B cell (primary cell): ENCODE measurements around the gene SLCO3A1. TPM values are rescaled to one million over a fixed set of nuclear protein-coding genes. Genes with fewer than 3 reads are reported as not detected.

Source experiments
- ATAC-seq: fragments of 200-7000 bp; cut with Tn5 transposase; one replicate; pipeline ENCODE4 v1.10.0; 2021; ENCODE audit warnings: low read depth, mild to moderate bottlenecking, moderate number of reproducible peaks, moderate library complexity
- CTCF ChIA-PET: fragments of 350-600 bp; sonication (Branson Sonifier 250); formaldehyde crosslinking; loops from one replicate; lab custom pipeline; 2021; ENCODE audit warnings: antibody characterized with exemption, inconsistent platforms; lab: Charles Lee
- POLR2A ChIA-PET: fragments of 350-600 bp; sonication (Branson Sonifier 250); formaldehyde crosslinking; loops from one replicate; lab custom pipeline; 2021; ENCODE audit warnings: antibody characterized with exemption; lab: Charles Lee
- DNase-seq: peaks from one replicate; pipeline ENCODE4 v3.0.0; 2013
- H2AFZ ChIP-seq: 2 replicates; pipeline ENCODE4 v1.6.1; 2012; ENCODE audit warnings: mild to moderate bottlenecking, low read depth, low read length; ENCODE audit not compliant: insufficient read depth, poor library complexity, severe bottlenecking
- H3K27ac ChIP-seq, 2 donors: 1 replicate in 1 of 2; 2 replicates in 1 of 2; pipeline ENCODE4 v1.5.1; 2012 to 2013; ENCODE audit warnings: low read length in 2 of 2, mild to moderate bottlenecking in 2 of 2, moderate library complexity in 1 of 2
- H3K27me3 ChIP-seq, 4 experiments: fragments of 200-600 bp in 1 of 4; sonication (generic) in 1 of 4; replicated peaks in 1 of 4; 1 replicate in 2 of 4; 2 replicates in 2 of 4; pipeline versions ENCODE4 v1.6.1 to v1.7.0; 2013 to 2016; ENCODE audit warnings: low read length in 3 of 4, mild to moderate bottlenecking in 2 of 4, mixed read lengths in 1 of 4, moderate library complexity in 1 of 4; ENCODE audit not compliant: insufficient read depth in 4 of 4, control insufficient read depth in 3 of 4; ENCODE audit errors: control extremely low read depth in 1 of 4
- H3K36me3 ChIP-seq, 2 experiments: replicated peaks in 1 of 2; 1 replicate in 1 of 2; 2 replicates in 1 of 2; pipeline versions ENCODE4 v1.6.1 to v1.7.1; 2013; ENCODE audit warnings: low read length in 1 of 2; ENCODE audit not compliant: insufficient read depth in 2 of 2, control insufficient read depth in 1 of 2; ENCODE audit errors: control extremely low read depth in 1 of 2, extremely low read depth in 1 of 2
- H3K4me1 ChIP-seq, 2 donors: fragments of 200-600 bp in 1 of 2; sonication (generic) in 1 of 2; 1 replicate in 1 of 2; 2 replicates in 1 of 2; pipeline versions ENCODE4 v1.5.1 to v1.6.1; 2013 to 2017; ENCODE audit warnings: low read length in 2 of 2; ENCODE audit not compliant: control insufficient read depth in 2 of 2, insufficient read depth in 2 of 2
- H3K4me2 ChIP-seq: replicated peaks from 2 replicates; pipeline ENCODE3; 2012; ENCODE audit warnings: mild to moderate bottlenecking, low read depth, low read length; ENCODE audit not compliant: poor library complexity, severe bottlenecking
- H3K4me3 ChIP-seq, 5 experiments: fragments of 200-600 bp in 1 of 5; sonication (generic) in 1 of 5; 1 replicate in 3 of 5; 2 replicates in 2 of 5; pipeline versions ENCODE4 v1.5.1 to v1.7.0; 2011 to 2016; ENCODE audit warnings: low read length in 4 of 5, mild to moderate bottlenecking in 4 of 5, low read depth in 2 of 5, control low read depth in 1 of 5, moderate library complexity in 1 of 5; ENCODE audit not compliant: insufficient read depth in 1 of 5; ENCODE audit errors: control extremely low read depth in 1 of 5, extremely low read depth in 1 of 5
- H3K79me2 ChIP-seq: fragments of 200-600 bp; sonication (generic); one replicate; pipeline ENCODE4 v1.6.0; 2016; ENCODE audit warnings: low read length; ENCODE audit not compliant: control insufficient read depth, insufficient read depth
- H3K9ac ChIP-seq: fragments of 200-600 bp; sonication (generic); 2 replicates; pipeline ENCODE4 v1.6.1; 2017; ENCODE audit warnings: mild to moderate bottlenecking, low read length, moderate library complexity
- H3K9me3 ChIP-seq, 3 donors: one replicate each; pipeline versions ENCODE4 v1.6.1 to v1.7.1; 2013; ENCODE audit warnings: low read length in 2 of 3; ENCODE audit not compliant: control insufficient read depth in 2 of 3, insufficient read depth in 1 of 3; ENCODE audit errors: control extremely low read depth in 1 of 3
- H4K20me1 ChIP-seq: 2 replicates; pipeline ENCODE4 v1.6.0; 2012; ENCODE audit warnings: mild to moderate bottlenecking, low read length; ENCODE audit not compliant: insufficient read depth, control insufficient read depth, poor library complexity, severe bottlenecking
- H3K27ac Mint-ChIP-seq: one replicate; pipeline ENCODE4 v1.8.0; 2021; ENCODE audit warnings: mixed read lengths
- H3K27me3 Mint-ChIP-seq: one replicate; pipeline ENCODE4 v1.8.0; 2021; ENCODE audit warnings: mixed read lengths
- H3K4me1 Mint-ChIP-seq: one replicate; pipeline ENCODE4 v1.8.0; 2021; ENCODE audit warnings: mixed read lengths
- H3K4me3 Mint-ChIP-seq: one replicate; pipeline ENCODE4 v1.8.0; 2021; ENCODE audit warnings: mixed read lengths
- H3K9me3 Mint-ChIP-seq: one replicate; pipeline ENCODE4 v1.8.0; 2022; ENCODE audit warnings: mixed read lengths; ENCODE audit not compliant: insufficient read depth
- EZH2 ChIP-seq: IDR thresholded peaks from 2 replicates; pipeline ENCODE4 v1.6.1; 2012; ENCODE audit warnings: borderline replicate concordance, low read depth, mild to moderate bottlenecking, moderate library complexity, low read length; ENCODE audit not compliant: insufficient read depth, poor library complexity, severe bottlenecking
- WGBS: methylation state at CpG from one replicate; pipeline ENCODE4 v1.1.5; 2013; ENCODE audit warnings: missing lambda C conversion rate; ENCODE audit not compliant: insufficient coverage; 5-methylcytosine and 5-hydroxymethylcytosine counted together
- intact Hi-C: fragments of 100-400 bp; cut with micrococcal nuclease; formaldehyde crosslinking; loops from one replicate; pipeline ENCODE4 v1.10.0; 2022
- polyA plus RNA-seq: library from polyadenylated mRNA; depleted of rRNA; stranded (reverse); fragments of >200 nt; gene quantifications from 2 replicates; pipeline ENCODE4 v1.2.3, GENCODE V29; 2012
- total RNA-seq, 2 donors: library from RNA; stranded (reverse); fragments of 120-200 nt in 1 of 2; gene quantifications; 1 replicate in 1 of 2; 2 replicates in 1 of 2; pipeline versions ENCODE4 v1.2.3 to v1.2.4, GENCODE V29; 2013 to 2022
- TF ChIP-seq, protein P1 (sequence below): fragments of 200-600 bp; IDR thresholded peaks from one replicate; pipeline ENCODE4 v1.8.0; 2022; ENCODE audit warnings: antibody characterized with exemption, mild to moderate bottlenecking

SLCO3A1 gene
- total and polyA plus RNA-seq, 2 donors (not counting 1 experiment from before 2014, with no cell fraction given): 0.99 to 2.3 TPM

DNA sequence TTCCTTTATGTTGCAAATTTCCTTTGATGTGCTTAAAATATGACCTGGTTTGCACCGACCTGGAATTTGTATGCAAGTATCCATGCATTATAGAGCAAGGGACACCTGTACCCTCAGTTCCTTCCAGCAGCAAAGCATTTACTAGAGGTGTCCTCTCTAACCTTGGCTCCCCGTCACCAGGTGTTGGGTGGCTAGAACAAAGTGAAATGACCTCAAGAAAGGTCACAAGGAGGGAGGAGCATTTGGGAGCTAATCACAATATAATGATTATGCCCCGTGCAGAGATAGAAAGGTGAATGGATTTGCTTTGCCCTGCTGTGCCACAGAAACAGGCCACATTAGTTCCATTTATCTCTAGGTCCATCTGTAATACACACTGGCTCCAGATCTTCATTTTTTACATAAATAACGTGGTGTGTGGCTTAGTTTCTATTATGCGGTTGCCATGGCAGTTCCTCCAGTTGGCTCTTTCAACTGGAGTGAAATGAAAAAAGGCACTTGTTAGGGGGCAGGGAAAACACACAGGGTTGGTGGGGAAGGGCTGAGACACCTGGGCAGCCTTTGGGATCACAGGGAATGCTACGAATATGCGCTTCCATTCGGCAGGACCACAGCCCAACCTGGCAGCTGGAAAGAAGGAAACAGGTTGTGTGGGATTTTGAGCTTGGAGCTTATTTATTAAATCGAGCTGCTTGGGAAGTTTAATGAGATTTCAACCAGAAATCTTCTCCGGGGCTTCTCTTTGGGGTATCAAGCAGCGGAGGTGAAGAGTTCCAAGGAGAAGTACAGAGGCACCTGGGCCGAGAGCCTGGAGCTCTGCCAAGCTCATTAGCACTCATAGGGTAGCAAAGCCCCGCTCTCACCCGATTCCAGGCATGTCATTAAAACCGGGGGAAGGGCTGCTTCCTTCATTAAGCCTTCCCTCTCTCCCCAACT, 306.7 kb downstream of the SLCO3A1 start:
- Histone ChIP-seq H3K27me3 (no peaks in the 10 kb centered on the region), H3K79me2 (no peaks in the 10 kb centered on the region), H3K9ac (no peak overlapping the region), H3K4me3 (no peak overlapping the region), H3K4me1 (peaks cover 3 to 4% of the 10 kb centered on the region in 2 donors), H3K36me3 (no peaks in the 10 kb centered on the region), H2AFZ (no peak overlapping the region), H3K27ac (no peak overlapping the region), H4K20me1 (no peaks in the 10 kb centered on the region), H3K4me2 (no peak overlapping the region), H3K9me3 (no peaks in the 10 kb centered on the region)
- Mint-ChIP-seq H3K4me1 (peaks cover 10% of the 10 kb centered on the region), H3K27me3 (no peaks in the 10 kb centered on the region), H3K9me3 (no peaks in the 10 kb centered on the region), H3K4me3 (no peak overlapping the region), H3K27ac (no peak overlapping the region)
- no peak for ATAC-seq
- DNase-seq: no peak
- POLR2A ChIA-PET: no interaction called here
- intact Hi-C loops: no loop called here
- CTCF ChIA-PET: no interaction called here
- 92% methylated on average over 9 of the region's 15 CpGs for WGBS
- TF ChIP-seq EZH2: no peak
- TF ChIP-seq, protein P1, sequence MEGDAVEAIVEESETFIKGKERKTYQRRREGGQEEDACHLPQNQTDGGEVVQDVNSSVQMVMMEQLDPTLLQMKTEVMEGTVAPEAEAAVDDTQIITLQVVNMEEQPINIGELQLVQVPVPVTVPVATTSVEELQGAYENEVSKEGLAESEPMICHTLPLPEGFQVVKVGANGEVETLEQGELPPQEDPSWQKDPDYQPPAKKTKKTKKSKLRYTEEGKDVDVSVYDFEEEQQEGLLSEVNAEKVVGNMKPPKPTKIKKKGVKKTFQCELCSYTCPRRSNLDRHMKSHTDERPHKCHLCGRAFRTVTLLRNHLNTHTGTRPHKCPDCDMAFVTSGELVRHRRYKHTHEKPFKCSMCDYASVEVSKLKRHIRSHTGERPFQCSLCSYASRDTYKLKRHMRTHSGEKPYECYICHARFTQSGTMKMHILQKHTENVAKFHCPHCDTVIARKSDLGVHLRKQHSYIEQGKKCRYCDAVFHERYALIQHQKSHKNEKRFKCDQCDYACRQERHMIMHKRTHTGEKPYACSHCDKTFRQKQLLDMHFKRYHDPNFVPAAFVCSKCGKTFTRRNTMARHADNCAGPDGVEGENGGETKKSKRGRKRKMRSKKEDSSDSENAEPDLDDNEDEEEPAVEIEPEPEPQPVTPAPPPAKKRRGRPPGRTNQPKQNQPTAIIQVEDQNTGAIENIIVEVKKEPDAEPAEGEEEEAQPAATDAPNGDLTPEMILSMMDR: no peak

DNA sequence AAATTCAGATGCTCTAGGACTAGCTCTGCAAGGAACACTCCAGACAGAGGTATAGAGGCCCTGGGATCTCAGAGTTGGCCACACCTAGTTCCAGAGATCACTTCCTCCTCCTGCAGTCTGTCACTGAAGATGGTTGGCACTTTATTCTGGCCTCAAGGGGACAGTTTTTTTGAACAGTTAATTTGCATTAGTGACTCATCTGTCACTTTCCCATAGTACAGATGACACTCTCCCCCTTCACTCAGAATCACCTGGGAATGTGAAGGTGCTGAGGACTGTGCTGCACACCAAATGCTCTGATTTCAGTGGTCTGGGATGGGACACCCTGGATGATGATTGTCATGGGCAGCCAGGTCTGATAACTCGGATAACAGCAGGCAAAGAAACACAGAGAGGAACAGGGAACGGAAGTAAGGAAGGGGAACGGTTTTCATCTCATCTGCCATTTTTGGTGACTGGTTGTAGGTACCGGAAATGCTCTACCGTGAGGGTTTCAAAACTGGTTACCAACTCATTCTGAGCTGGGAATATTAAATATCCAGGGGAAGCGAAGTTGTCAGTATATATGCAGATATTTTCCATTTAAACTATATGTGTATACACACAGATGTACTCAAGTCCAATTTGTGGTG, 307.6 kb downstream of the SLCO3A1 start:
- ChIA-PET POLR2A (no interaction called here), CTCF (no interaction called here)
- Histone ChIP-seq H2AFZ (no peak overlapping the region), H3K4me3 (peak overlapping the region in 2 of 5 experiments; percentile 9 to 17), H3K4me1 (peaks cover 3 to 4% of the 10 kb centered on the region in 2 donors), H3K27ac (no peak overlapping the region), H3K9ac (no peak overlapping the region), H3K9me3 (no peaks in the 10 kb centered on the region), H3K79me2 (no peaks in the 10 kb centered on the region), H3K4me2 (peak overlapping the region; percentile 38), H3K36me3 (no peaks in the 10 kb centered on the region), H4K20me1 (no peaks in the 10 kb centered on the region), H3K27me3 (no peaks in the 10 kb centered on the region)
- no peak for TF ChIP-seq EZH2
- TF ChIP-seq, protein P1: no peak
- Mint-ChIP-seq H3K4me1 (peaks cover 10% of the 10 kb centered on the region), H3K27me3 (no peaks in the 10 kb centered on the region), H3K9me3 (no peaks in the 10 kb centered on the region), H3K4me3 (peak overlapping the region; percentile 82), H3K27ac (peak overlapping the region; percentile 29)
- peak; percentile 21 for DNase-seq
- intact Hi-C loops: no loop called here
- 54% methylated on average over 4 of the region's 6 CpGs for WGBS
- ATAC-seq: peak; percentile 79
